Measurements from ENCODE around the gene ATXN7L2. TPM values are rescaled to one million over a fixed set of nuclear protein-coding genes. Genes with fewer than 3 reads are reported as not detected.
A peak's percentile ranks its signal among the peaks of the same experiment; 100 is the strongest.

ATXN7L2 gene
- total RNA-seq, 4 donors from 2014 or later: 2.2 to 3.3 (median 2.7) TPM

DNA sequence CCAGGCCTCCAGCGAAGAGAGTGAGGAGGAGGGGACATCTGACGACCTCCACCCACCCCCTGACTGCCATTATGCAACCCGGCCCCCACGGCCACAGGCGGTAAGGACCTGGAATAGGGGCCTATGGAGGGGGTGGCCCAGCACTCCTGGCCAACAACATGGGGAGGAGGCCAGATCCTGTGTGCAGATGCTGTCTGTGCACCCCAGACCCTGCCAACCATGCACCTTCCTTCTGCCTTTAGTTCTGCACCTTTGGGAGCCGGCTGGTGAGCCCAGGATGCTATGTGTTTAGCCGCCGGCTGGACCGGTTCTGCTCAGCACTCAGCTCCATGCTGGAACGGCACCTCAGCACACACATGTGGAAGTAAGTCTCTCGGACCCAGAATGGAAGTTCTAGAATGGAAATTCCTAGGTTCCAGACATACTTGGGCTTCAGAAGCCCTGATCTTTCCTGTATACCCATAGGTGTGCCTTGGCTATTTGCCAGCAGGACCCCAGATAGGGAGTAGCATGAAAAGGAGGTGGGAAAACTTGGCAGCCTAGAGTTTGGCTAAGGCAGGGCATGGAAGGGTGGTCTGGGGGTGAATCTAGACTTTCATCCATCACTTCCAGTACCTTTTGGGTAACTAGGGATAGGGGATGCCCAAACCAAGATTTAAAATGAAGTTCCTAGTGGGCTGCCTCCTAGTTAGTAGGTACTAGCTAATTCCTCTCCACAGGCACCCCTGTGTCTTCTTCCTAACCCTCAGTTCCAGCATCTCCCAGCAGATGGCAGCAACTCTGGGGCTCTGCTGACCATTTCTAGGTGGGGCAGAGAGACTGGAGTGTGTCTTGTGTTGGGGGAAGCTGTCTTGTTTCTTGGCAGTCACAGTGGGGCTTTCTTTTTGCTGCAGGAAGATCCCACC lies 6.6 kb downstream of the ATXN7L2 start:
- H3K27ac ChIP-seq (replicated peaks in 1 of 4): no peak overlapping the region
- no peak overlapping the region for H3K4me3 ChIP-seq
- peaks cover 0 to 36% (median 26%) of the 10 kb centered on the region in 4 donors for H3K36me3 ChIP-seq
- H3K4me1 ChIP-seq: peaks cover 22 to 35% (median 27%) of the 10 kb centered on the region in 4 donors
- no peaks in the 10 kb centered on the region for H3K9me3 ChIP-seq
- no peak for DNase-seq (ENCODE audit: extremely low spot score)
- no peaks in the 10 kb centered on the region for H3K27me3 ChIP-seq
- intact Hi-C loops (cut with DNase I): loop anchor here (2.0 kb wide), 1 partner anchor 43 kb away; no protein-coding TSS in a partner anchor
- 82% methylated on average over 11 of the region's 11 CpGs for WGBS
- TF ChIP-seq POLR2A (IDR thresholded peaks at IDR 0.05; ENCODE audit: low read depth) (no peak), CTCF (IDR thresholded peaks at IDR 0.05) (peak; percentile 77 to 90 (median 77))

DNA sequence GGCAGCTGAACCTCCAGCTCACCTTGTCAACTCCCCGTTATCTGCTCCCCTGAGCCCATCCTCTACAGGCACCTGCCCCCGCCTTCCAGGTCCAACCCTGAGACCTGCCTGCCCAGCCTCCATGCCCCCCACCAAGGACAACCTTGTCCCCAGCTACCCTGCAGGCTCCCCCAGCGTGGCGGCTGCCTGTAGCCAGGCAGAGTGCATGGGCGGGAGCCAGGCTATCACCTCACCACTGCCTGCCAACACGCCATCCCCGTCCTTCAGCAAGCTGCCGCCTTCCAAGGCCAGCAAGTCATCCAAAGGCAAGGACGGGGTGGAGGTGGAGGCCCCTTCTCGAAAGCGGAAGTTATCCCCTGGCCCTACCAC lies 7.2 kb downstream of the ATXN7L2 start:
- H3K9me3 ChIP-seq: no peaks in the 10 kb centered on the region
- no peak overlapping the region for H3K4me3 ChIP-seq
- peaks cover 23 to 39% (median 30%) of the 10 kb centered on the region in 4 donors for H3K4me1 ChIP-seq
- DNase-seq (ENCODE audit: extremely low spot score): no peak
- TF ChIP-seq POLR2A (IDR thresholded peaks at IDR 0.05; ENCODE audit: low read depth) (no peak), POLR2AphosphoS5 (IDR thresholded peaks at IDR 0.05) (no peak), CTCF (IDR thresholded peaks at IDR 0.05) (no peak), EP300 (IDR thresholded peaks at IDR 0.05) (no peak)
- peaks cover 0 to 40% (median 31%) of the 10 kb centered on the region in 4 donors for H3K36me3 ChIP-seq
- no peaks in the 10 kb centered on the region for H3K27me3 ChIP-seq
- intact Hi-C loops (cut with DNase I): loop anchor here (2.0 kb wide), 1 partner anchor 42 kb away; no protein-coding TSS in a partner anchor
- WGBS: 80% methylated on average over 7 of the region's 11 CpGs
- no peak overlapping the region for H3K27ac ChIP-seq (replicated peaks in 1 of 4)

GRCh38 chr1:109491372-109491771 lies 7.7 kb downstream of the ATXN7L2 start:
- no peaks in the 10 kb centered on the region for H3K9me3 ChIP-seq
- no peak overlapping the region for H3K4me3 ChIP-seq
- TF ChIP-seq EP300 (IDR thresholded peaks at IDR 0.05): no peak
- TF ChIP-seq POLR2AphosphoS5 (IDR thresholded peaks at IDR 0.05): no peak
- no peak for TF ChIP-seq CTCF (IDR thresholded peaks at IDR 0.05)
- no peak for TF ChIP-seq POLR2A (IDR thresholded peaks at IDR 0.05; ENCODE audit: low read depth)
- no peaks in the 10 kb centered on the region for H3K27me3 ChIP-seq
- H3K27ac ChIP-seq (replicated peaks in 1 of 4): no peak overlapping the region
- intact Hi-C loops (cut with DNase I): loop anchor here (2.0 kb wide), 1 partner anchor 41 kb away; no protein-coding TSS in a partner anchor
- peaks cover 23 to 43% (median 30%) of the 10 kb centered on the region in 4 donors for H3K4me1 ChIP-seq
- H3K36me3 ChIP-seq: peaks cover 0 to 45% (median 35%) of the 10 kb centered on the region in 4 donors
- no peak for DNase-seq (ENCODE audit: extremely low spot score)
- 85% methylated on average over 4 of the region's 8 CpGs for WGBS

DNA sequence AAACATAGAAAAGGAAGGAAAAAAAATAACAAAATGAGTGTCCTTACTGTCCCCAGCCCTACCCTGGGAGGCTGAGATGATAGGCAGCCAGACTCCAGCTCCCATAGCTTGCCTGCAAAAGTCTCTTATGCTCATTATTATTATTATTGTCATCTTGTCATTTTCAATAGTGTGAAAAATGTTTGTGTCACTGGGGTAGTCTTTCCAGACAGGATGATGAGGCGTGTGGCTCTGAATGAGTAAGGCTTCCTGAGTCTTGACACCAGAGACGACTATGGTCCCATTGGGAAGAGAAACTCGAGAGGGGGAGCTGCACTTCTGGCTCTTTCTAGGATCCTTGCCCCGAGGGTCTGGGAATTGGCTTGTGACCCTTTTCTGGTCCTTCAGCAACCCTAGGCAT lies 9.1 kb downstream of the ATXN7L2 start:
- no peak for DNase-seq (ENCODE audit: extremely low spot score)
- no peaks in the 10 kb centered on the region for H3K9me3 ChIP-seq
- peaks cover 5 to 50% (median 41%) of the 10 kb centered on the region in 4 donors for H3K36me3 ChIP-seq
- H3K4me3 ChIP-seq: no peak overlapping the region
- 63% methylated on average over 4 of the region's 4 CpGs for WGBS
- H3K27ac ChIP-seq (replicated peaks in 1 of 4): peak overlapping the region in 1 of 4 donors; percentile 87
- no peaks in the 10 kb centered on the region for H3K27me3 ChIP-seq
- TF ChIP-seq POLR2A (IDR thresholded peaks at IDR 0.05; ENCODE audit: low read depth) (no peak), CTCF (IDR thresholded peaks at IDR 0.05) (no peak), EP300 (IDR thresholded peaks at IDR 0.05) (no peak), POLR2AphosphoS5 (IDR thresholded peaks at IDR 0.05) (no peak)
- intact Hi-C loops (cut with DNase I): no loop called here
- H3K4me1 ChIP-seq: peaks cover 23 to 49% (median 34%) of the 10 kb centered on the region in 4 donors

Measured in esophagus muscularis mucosa (tissue), 4 donors.